ENCODE data around the gene C20orf144. TPM values are rescaled to one million over a fixed set of nuclear protein-coding genes. Genes with fewer than 3 reads are reported as not detected.
"Not testable (repeated sequence)": the region's sequence is repeated elsewhere in the genome, so short reads cannot be mapped to it uniquely, and the experiment has no call there.

The C20orf144 gene
- total RNA-seq, 1 donor from 2014 or later, result 0.82 TPM

GRCh38 chr20:33693741-33694638 is 31.9 kb downstream of the C20orf144 start:
- Mint-ChIP-seq H3K27ac (peak overlapping the region; percentile 68), H3K36me3 (no peaks in the 10 kb centered on the region), H3K27me3 (no peaks in the 10 kb centered on the region), H3K4me1 (ENCODE audit: unreplicated experiment) (peaks cover 18% of the 10 kb centered on the region), H3K4me3 (no peak overlapping the region), H3K9me3 (no peaks in the 10 kb centered on the region)
- no peak for TF ChIP-seq CTCF (conservative IDR thresholded peaks at IDR 0.05)
- no peak for DNase-seq (ENCODE audit: extremely low spot score, unreplicated experiment)

- no peaks in the 10 kb centered on the region for H3K9me3 Mint-ChIP-seq
- H3K27ac Mint-ChIP-seq, result peak overlapping the region; percentile 68
- peaks cover 18% of the 10 kb centered on the region for H3K4me1 Mint-ChIP-seq (ENCODE audit: unreplicated experiment)
- no peaks in the 10 kb centered on the region for H3K36me3 Mint-ChIP-seq
- H3K27me3 Mint-ChIP-seq, result no peaks in the 10 kb centered on the region
- no peak for TF ChIP-seq CTCF (conservative IDR thresholded peaks at IDR 0.05)
- H3K4me3 Mint-ChIP-seq, result no peak overlapping the region
- no peak for DNase-seq (ENCODE audit: extremely low spot score, unreplicated experiment)
Measured at GRCh38 chr20:33694639-33695012, 32.5 kb downstream of the C20orf144 start.

- Mint-ChIP-seq H3K4me1 (ENCODE audit: unreplicated experiment) (peaks cover 12% of the 10 kb centered on the region), H3K4me3 (no peak overlapping the region), H3K9me3 (no peaks in the 10 kb centered on the region), H3K27me3 (no peaks in the 10 kb centered on the region), H3K27ac (no peak overlapping the region), H3K36me3 (no peaks in the 10 kb centered on the region)
- DNase-seq (ENCODE audit: extremely low spot score, unreplicated experiment), result no peak
- TF ChIP-seq CTCF (conservative IDR thresholded peaks at IDR 0.05), result no peak
Measured at GRCh38 chr20:33696448-33696847, 34.3 kb downstream of the C20orf144 start.

- H3K4me1 Mint-ChIP-seq (ENCODE audit: unreplicated experiment), result peaks cover 12% of the 10 kb centered on the region
- peak overlapping the region; percentile 22 for H3K27ac Mint-ChIP-seq
- TF ChIP-seq CTCF (conservative IDR thresholded peaks at IDR 0.05), result no peak
- no peak overlapping the region for H3K4me3 Mint-ChIP-seq
- no peak for DNase-seq (ENCODE audit: extremely low spot score, unreplicated experiment)
- no peaks in the 10 kb centered on the region for H3K36me3 Mint-ChIP-seq
- H3K27me3 Mint-ChIP-seq, result no peaks in the 10 kb centered on the region
- H3K9me3 Mint-ChIP-seq, result no peaks in the 10 kb centered on the region
Measured at GRCh38 chr20:33697129-33697528, 35.0 kb downstream of the C20orf144 start.

GRCh38 chr20:33698966-33699365 is 36.8 kb downstream of the C20orf144 start:
- not testable (repeated sequence) for H3K27me3 Mint-ChIP-seq; H3K9me3 Mint-ChIP-seq; H3K4me3 Mint-ChIP-seq; H3K27ac Mint-ChIP-seq; DNase-seq (ENCODE audit: extremely low spot score, unreplicated experiment); H3K36me3 Mint-ChIP-seq
- peaks cover 12% of the 10 kb centered on the region for H3K4me1 Mint-ChIP-seq (ENCODE audit: unreplicated experiment)

GRCh38 chr20:33700696-33701441 is 38.7 kb downstream of the C20orf144 start:
- not testable (repeated sequence) for H3K4me3 Mint-ChIP-seq; H3K4me1 Mint-ChIP-seq (ENCODE audit: unreplicated experiment); H3K36me3 Mint-ChIP-seq; H3K27ac Mint-ChIP-seq; H3K27me3 Mint-ChIP-seq; H3K9me3 Mint-ChIP-seq; DNase-seq (ENCODE audit: extremely low spot score, unreplicated experiment)

Measured in type B pancreatic cell (in vitro differentiated cells).